ENCODE data around the gene CBR1.

Gene CBR1

DNA sequence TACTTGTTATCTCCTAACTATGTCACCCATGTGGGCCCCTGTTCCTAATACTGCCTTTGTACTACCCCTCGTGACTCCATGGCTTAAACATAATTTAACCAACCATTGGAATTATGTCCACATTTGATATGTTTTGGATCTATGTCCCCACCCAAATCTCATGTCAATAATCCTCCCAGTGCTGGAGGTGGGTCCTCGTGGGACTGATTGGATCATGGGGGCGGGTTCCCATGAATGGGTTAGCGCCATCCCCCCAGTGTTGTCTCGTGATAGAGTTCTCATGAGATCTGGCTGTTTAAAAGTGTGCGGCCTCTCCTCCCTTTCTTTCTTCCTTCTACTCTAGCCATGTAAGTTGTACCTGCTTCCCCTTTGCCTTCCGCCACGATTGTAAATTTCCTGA is 9.8 kb downstream of the CBR1 start:
- Histone ChIP-seq H3K9me3 (ENCODE audit: control insufficient read depth, low read length) (no peaks in the 10 kb centered on the region), H3K36me3 (ENCODE audit: control insufficient read depth, insufficient read depth, low read length) (no peaks in the 10 kb centered on the region), H3K4me3 (ENCODE audit: extremely low read depth, insufficient read depth, low read length, poor library complexity, severe bottlenecking) (no peak overlapping the region), H3K4me1 (ENCODE audit: control insufficient read depth, insufficient read depth, low read length, poor library complexity, severe bottlenecking) (no peaks in the 10 kb centered on the region), H3K27ac (ENCODE audit: low read depth, low read length, severe bottlenecking) (no peak overlapping the region)
- 85 to 100% methylated on average over 4 to 7 of the region's 8 CpGs for WGBS, 2 experiments (ENCODE audit: insufficient coverage in 2 of 2)

GRCh38 chr21:36080386-36080785 is 10.6 kb downstream of the CBR1 start:
- Histone ChIP-seq H3K4me3 (ENCODE audit: extremely low read depth, insufficient read depth, low read length, poor library complexity, severe bottlenecking) (no peak overlapping the region), H3K27ac (ENCODE audit: low read depth, low read length, severe bottlenecking) (no peak overlapping the region), H3K36me3 (ENCODE audit: control insufficient read depth, insufficient read depth, low read length) (no peaks in the 10 kb centered on the region), H3K4me1 (ENCODE audit: control insufficient read depth, insufficient read depth, low read length, poor library complexity, severe bottlenecking) (no peaks in the 10 kb centered on the region), H3K9me3 (ENCODE audit: control insufficient read depth, low read length) (no peaks in the 10 kb centered on the region)
- WGBS, 2 experiments (ENCODE audit: insufficient coverage in 2 of 2), result 88% methylated on average over 1 of the region's 1 CpG; no CpG with 5 or more reads in 1 of the 2 experiments

GRCh38 chr21:36082237-36082664 is 12.4 kb downstream of the CBR1 start:
- no peaks in the 10 kb centered on the region for H3K9me3 ChIP-seq (ENCODE audit: control insufficient read depth, low read length)
- 83% methylated on average over 2 of the region's 3 CpGs; no CpG with 5 or more reads in 1 of the 2 experiments for WGBS, 2 experiments (ENCODE audit: insufficient coverage in 2 of 2)
- no peaks in the 10 kb centered on the region for H3K36me3 ChIP-seq (ENCODE audit: control insufficient read depth, insufficient read depth, low read length)
- no peaks in the 10 kb centered on the region for H3K4me1 ChIP-seq (ENCODE audit: control insufficient read depth, insufficient read depth, low read length, poor library complexity, severe bottlenecking)
- no peak overlapping the region for H3K27ac ChIP-seq (ENCODE audit: low read depth, low read length, severe bottlenecking)
- H3K4me3 ChIP-seq (ENCODE audit: extremely low read depth, insufficient read depth, low read length, poor library complexity, severe bottlenecking), result no peak overlapping the region

DNA sequence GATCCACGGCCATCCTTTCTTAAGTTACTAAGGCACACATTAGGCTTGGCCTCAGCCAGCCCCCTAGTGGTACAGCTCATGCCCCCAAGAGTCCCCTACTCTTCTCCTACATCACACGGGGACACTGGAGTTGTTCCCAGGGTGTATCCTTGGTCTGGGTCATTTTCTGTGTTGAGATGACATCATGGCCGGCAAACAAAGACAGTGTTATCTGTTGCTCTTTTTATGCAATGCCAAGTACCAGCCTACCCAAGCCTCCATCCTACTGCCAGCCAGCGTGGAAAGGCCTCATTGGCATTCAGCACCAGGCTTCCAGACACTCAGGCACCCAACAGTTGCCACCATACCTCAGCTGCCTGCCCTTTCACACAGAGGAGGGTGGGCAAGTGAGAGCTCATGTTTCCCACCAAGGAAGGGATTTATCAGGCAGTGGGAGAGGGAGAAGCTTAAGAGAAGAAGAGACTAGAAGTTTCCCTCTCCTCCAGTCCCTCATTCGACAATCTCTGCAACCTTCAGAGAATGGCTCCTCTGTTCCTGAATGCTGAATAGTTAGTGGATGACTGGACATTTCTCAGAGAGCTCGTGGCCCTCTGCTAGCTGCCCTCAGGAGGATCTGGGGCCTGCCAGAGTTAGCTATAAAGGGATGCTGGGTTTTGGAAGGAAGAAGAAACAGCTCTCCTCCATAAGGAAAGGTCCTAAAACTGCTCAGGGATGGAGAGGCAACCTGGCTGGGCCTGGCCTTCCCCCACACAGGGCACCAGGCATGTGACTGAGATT is 17.7 kb downstream of the CBR1 start:
- 66 to 93% methylated on average over 3 to 4 of the region's 6 CpGs for WGBS, 2 experiments (ENCODE audit: insufficient coverage in 2 of 2)
- no peaks in the 10 kb centered on the region for H3K9me3 ChIP-seq (ENCODE audit: control insufficient read depth, low read length)
- H3K4me1 ChIP-seq (ENCODE audit: control insufficient read depth, insufficient read depth, low read length, poor library complexity, severe bottlenecking), result no peaks in the 10 kb centered on the region
- H3K36me3 ChIP-seq (ENCODE audit: control insufficient read depth, insufficient read depth, low read length), result no peaks in the 10 kb centered on the region
- no peak overlapping the region for H3K27ac ChIP-seq (ENCODE audit: low read depth, low read length, severe bottlenecking)
- no peak overlapping the region for H3K4me3 ChIP-seq (ENCODE audit: extremely low read depth, insufficient read depth, low read length, poor library complexity, severe bottlenecking)

DNA sequence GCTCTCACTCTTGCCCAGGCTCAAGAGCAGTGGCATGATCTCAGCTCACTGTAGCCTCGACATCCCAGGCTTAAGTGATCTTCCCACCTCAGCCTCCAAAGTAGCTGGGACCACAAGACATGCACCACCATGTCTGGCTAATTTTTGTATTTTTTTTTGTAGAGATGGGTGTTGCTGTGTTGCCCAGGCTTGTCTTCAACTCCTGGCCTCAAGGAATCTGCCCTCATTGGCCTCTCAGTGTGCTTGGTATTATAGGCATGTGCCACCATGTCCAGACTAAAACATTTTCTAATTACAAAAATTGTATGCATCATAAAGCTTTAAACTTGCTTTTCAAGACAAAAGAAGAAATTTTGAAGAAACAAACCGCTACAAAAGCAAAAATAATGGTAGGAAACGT is 20.1 kb downstream of the CBR1 start:
- Histone ChIP-seq H3K4me1 (ENCODE audit: control insufficient read depth, insufficient read depth, low read length, poor library complexity, severe bottlenecking) (no peaks in the 10 kb centered on the region), H3K4me3 (ENCODE audit: extremely low read depth, insufficient read depth, low read length, poor library complexity, severe bottlenecking) (no peak overlapping the region), H3K9me3 (ENCODE audit: control insufficient read depth, low read length) (peaks cover 21% of the 10 kb centered on the region), H3K36me3 (ENCODE audit: control insufficient read depth, insufficient read depth, low read length) (no peaks in the 10 kb centered on the region), H3K27ac (ENCODE audit: low read depth, low read length, severe bottlenecking) (no peak overlapping the region)
- WGBS, 2 experiments (ENCODE audit: insufficient coverage in 2 of 2), result 100% methylated on average over 1 to 2 of the region's 3 CpGs

DNA sequence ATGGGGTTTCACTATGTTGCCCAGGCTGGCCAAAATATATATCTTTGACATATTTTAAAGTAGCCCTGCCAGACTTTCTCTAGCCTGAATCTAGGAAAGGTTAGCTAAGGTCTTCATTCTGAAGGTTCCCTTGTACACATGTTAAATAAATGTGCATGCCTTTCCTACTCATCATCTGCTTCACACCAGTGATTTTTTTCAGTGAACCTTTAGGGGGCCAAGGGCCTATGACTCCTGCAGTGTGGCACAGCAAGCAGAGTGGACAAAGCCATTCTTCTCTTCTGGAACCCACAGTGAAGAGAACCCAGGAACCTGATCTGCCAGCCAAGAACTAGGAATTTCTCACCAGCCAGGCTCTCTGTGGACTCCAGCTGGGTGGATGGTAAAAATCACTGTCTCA is 22.9 kb downstream of the CBR1 start:
- H3K27ac ChIP-seq (ENCODE audit: low read depth, low read length, severe bottlenecking), result no peak overlapping the region
- no peaks in the 10 kb centered on the region for H3K36me3 ChIP-seq (ENCODE audit: control insufficient read depth, insufficient read depth, low read length)

GRCh38 chr21:36093512-36093911 is 23.7 kb downstream of the CBR1 start:
- Histone ChIP-seq H3K4me3 (ENCODE audit: extremely low read depth, insufficient read depth, low read length, poor library complexity, severe bottlenecking) (no peak overlapping the region), H3K27ac (ENCODE audit: low read depth, low read length, severe bottlenecking) (no peak overlapping the region), H3K4me1 (ENCODE audit: control insufficient read depth, insufficient read depth, low read length, poor library complexity, severe bottlenecking) (peaks cover 5% of the 10 kb centered on the region), H3K36me3 (ENCODE audit: control insufficient read depth, insufficient read depth, low read length) (no peaks in the 10 kb centered on the region), H3K9me3 (ENCODE audit: control insufficient read depth, low read length) (peaks cover 25% of the 10 kb centered on the region)
- 86 to 100% methylated on average over 1 of the region's 1 CpG for WGBS, 2 experiments (ENCODE audit: insufficient coverage in 2 of 2)

More for the DNA sequence above, 22.9 kb downstream of the CBR1 start:
- H3K9me3 ChIP-seq (ENCODE audit: control insufficient read depth, low read length), result peaks cover 25% of the 10 kb centered on the region
- H3K4me3 ChIP-seq (ENCODE audit: extremely low read depth, insufficient read depth, low read length, poor library complexity, severe bottlenecking), result no peak overlapping the region
- H3K4me1 ChIP-seq (ENCODE audit: control insufficient read depth, insufficient read depth, low read length, poor library complexity, severe bottlenecking), result peaks cover 5% of the 10 kb centered on the region

- Histone ChIP-seq H3K4me3 (ENCODE audit: extremely low read depth, insufficient read depth, low read length, poor library complexity, severe bottlenecking) (no peak overlapping the region), H3K4me1 (ENCODE audit: control insufficient read depth, insufficient read depth, low read length, poor library complexity, severe bottlenecking) (peaks cover 5% of the 10 kb centered on the region), H3K9me3 (ENCODE audit: control insufficient read depth, low read length) (peaks cover 25% of the 10 kb centered on the region), H3K27ac (ENCODE audit: low read depth, low read length, severe bottlenecking) (no peak overlapping the region), H3K36me3 (ENCODE audit: control insufficient read depth, insufficient read depth, low read length) (no peaks in the 10 kb centered on the region)
- WGBS, 2 experiments (ENCODE audit: insufficient coverage in 2 of 2), result 7 to 27% methylated on average over 1 of the region's 1 CpG
Measured at GRCh38 chr21:36096398-36097290, 26.8 kb downstream of the CBR1 start.

DNA sequence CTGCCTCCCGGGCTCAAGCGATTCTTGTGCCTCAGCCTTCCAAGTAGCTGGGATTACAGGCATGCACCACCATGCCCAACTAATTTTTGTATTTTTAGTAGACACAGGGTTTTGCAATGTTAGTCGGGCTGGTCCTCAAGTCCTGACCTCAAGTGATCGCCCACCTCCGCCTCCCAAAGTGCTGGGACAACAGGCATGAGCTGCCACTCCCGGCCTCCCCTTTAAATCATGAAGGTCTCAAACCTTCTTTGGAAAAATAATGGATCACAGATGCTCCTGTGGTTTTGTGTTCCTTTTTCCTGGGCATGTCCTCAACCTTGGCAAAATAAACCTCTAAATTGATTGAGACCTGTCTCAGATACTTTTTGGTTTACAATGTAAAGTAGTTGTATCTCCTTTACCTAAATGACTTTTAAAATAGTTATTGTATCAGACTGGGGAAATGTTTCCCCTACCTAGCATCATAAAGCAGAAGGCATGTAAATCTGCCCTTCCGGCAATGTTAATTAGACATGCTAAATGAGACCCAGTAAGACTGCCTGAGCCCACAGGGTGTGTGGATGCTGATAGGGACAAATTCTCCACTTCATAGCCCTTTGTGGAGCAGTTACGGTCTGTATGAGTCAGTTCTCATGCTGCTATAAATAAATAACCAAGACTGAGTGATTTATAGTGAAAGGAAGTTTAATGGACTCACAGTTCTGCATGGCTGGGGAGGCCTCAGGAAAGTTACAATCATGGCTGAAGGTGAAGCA is 27.8 kb downstream of the CBR1 start:
- H3K27ac ChIP-seq (ENCODE audit: low read depth, low read length, severe bottlenecking), result no peak overlapping the region
- no peaks in the 10 kb centered on the region for H3K36me3 ChIP-seq (ENCODE audit: control insufficient read depth, insufficient read depth, low read length)
- no peak overlapping the region for H3K4me3 ChIP-seq (ENCODE audit: extremely low read depth, insufficient read depth, low read length, poor library complexity, severe bottlenecking)
- H3K9me3 ChIP-seq (ENCODE audit: control insufficient read depth, low read length), result peaks cover 25% of the 10 kb centered on the region
- H3K4me1 ChIP-seq (ENCODE audit: control insufficient read depth, insufficient read depth, low read length, poor library complexity, severe bottlenecking), result peaks cover 5% of the 10 kb centered on the region
- WGBS, 2 experiments (ENCODE audit: insufficient coverage in 2 of 2), result 69 to 70% methylated on average over 5 to 7 of the region's 8 CpGs

DNA sequence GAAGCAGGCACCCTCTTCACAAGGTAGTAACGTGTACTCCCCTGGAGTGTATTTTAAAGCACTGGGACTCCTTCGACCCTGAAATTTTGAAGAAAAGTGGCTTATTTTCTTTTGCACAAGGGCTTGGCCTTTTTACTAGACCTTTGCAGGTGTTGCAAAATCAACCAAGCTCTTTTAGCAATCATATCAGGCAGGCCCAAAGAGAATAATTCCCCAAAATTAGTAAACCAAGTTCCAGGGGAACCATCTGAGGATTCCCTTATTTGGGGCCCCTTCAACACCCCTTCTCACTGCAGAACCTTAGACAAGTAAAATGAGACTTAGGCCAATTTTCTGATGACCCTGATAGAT is 28.3 kb downstream of the CBR1 start:
- Histone ChIP-seq H3K9me3 (ENCODE audit: control insufficient read depth, low read length) (peaks cover 19% of the 10 kb centered on the region), H3K27ac (ENCODE audit: low read depth, low read length, severe bottlenecking) (no peak overlapping the region), H3K36me3 (ENCODE audit: control insufficient read depth, insufficient read depth, low read length) (no peaks in the 10 kb centered on the region), H3K4me1 (ENCODE audit: control insufficient read depth, insufficient read depth, low read length, poor library complexity, severe bottlenecking) (peaks cover 5% of the 10 kb centered on the region), H3K4me3 (ENCODE audit: extremely low read depth, insufficient read depth, low read length, poor library complexity, severe bottlenecking) (no peak overlapping the region)
- WGBS, 2 experiments (ENCODE audit: insufficient coverage in 2 of 2), result 89 to 94% methylated on average over 2 of the region's 2 CpGs
